IPS-NIHi7 (cell line): ENCODE data around the gene CST5.
"Not testable (repeated sequence)": the region's sequence is repeated elsewhere in the genome, so short reads cannot be mapped to it uniquely, and the experiment has no call there.

Experiments used
- DNase-seq: peaks from one replicate; pipeline ENCODE4 v3.0.0; 2012; ENCODE audit warnings: mixed read lengths; ENCODE audit errors: extremely low spot score

Gene CST5

GRCh38 chr20:23889775-23890187 lies 10.2 kb upstream of the CST5 start:
- DNase-seq: peak; percentile 70

GRCh38 chr20:23887856-23888255 lies 8.3 kb upstream of the CST5 start:
- DNase-seq: no peak

- DNase-seq: no peak
Measured at GRCh38 chr20:23884771-23885162, 5.2 kb upstream of the CST5 start.

DNA sequence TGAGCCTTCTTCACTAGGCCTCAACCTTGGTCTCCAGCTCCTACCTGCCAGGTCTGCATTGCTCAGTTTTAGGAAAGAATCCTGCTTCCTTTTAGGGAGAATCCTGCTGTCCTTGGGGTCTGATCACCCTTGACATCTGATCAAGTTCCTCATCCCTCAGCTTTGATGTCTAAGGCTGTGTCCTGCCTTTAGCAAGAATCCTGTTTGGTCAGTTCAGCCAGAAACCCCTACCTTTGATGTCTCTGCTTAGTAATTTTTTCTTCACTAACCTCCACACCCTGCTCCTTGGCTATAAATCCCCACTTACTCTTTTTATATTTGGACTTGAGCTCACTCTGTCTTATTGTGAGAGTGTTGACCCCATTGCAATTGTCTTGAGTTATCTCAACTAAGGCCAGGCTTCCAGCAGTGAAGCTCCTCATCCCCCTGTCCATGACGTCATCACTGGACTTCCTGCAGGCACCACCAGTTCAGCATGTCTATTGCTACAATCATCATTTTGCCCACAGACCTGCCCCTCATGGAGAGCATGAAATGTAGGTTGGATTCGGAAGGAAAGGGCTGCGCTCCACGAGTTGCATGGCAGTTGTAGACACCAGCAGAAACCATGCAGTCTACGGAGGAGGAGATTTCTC lies 4.7 kb upstream of the CST5 start:
- no peak for DNase-seq

DNA sequence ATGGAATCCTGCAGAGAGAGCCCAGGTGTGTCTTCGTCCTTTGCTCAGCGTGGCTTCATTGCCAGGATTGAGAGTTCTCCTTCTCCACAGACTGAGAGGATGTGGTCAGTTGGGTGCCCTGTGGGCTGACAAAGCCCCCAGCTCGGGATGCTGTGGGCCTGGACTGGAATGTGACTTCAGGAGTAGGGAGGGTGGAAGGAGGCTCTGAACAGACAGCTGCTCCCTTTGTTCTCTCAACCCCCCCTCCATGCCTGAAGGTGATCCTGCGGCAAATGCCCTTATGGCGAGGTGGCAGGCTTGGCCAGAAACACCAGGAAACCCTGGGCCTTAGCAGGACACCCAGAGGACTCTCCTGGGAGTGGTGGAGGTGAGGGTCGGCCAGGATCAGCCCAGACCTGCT lies 1.8 kb upstream of the CST5 start:
- DNase-seq: no peak

- no peak for DNase-seq
Measured at GRCh38 chr20:23880417-23880816, 869 bp upstream of the CST5 start.

DNA sequence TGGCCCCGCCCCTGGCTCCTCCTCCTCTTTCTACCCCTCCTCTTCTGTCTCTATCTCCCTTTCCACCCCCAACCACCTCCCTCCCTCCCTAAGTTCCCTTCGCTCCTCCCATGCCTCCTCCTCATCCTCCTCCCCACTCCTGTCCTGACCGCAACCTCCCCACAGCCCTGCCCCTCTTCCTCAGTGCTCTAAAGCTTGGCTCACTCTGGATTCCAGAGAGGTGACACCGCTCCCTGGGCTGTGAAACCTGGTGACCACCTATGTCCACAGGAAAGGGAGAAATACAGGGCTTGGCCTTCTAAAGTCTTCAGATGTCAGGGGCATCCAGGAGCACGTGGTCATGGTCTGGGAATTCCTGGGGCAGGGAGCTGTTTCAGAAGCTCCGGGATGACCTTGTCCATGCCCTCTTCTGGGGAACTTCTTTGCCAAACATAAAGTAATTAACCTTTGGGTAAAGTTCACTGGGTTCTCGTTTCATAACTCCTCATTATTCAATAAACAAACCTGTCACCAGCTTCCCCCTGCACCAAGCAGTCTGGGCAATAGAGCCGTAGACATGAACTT lies 345 bp upstream of the CST5 start:
- no peak for DNase-seq

GRCh38 chr20:23878787-23879186 lies 761 bp downstream of the CST5 start:
- DNase-seq: no peak

DNA sequence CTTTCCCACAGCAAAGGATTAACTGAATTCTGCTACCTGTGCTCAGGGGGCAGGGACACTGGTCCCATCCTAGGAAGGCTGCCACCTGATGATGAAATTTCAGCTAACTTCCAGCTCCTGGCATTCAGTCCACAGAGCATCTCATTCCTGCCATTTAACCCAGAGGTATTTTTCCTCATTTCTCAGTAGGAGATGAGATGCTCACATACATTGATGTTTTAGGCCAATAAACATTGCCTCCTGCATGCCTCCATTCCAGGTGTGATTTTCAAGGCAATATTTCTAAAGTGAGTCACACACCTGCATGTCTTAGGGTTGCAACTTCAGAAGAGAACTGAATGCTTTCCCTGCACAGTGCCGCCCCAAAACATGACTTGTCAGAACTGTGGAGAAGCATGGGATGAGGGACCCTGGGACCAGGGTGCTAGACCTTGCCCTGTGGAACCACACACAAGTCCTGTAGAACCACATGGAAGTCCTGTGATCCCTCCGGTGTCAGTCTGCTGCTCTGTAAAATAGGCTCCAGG lies 1.5 kb downstream of the CST5 start:
- not testable (repeated sequence) for DNase-seq

DNA sequence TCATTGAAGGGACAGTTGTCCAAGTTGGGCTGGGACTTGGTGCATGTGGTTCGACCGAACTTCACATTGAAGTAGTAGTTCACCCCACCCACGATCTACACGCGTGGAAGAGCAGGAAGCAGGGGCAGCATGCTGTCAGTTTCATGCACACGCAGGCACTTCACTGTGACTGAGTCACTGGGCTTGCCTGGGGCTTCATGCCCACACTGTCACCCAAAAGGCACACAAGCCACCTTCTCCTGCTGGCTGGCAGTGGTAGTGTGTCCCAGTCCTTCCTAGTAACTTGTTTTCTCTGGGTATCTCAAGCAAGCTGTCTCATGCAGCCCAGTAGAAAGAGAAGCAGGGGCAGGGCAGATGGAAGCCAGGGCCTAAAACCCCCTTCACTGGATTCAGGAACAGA lies 2.0 kb downstream of the CST5 start:
- no peak for DNase-seq

GRCh38 chr20:23875606-23876237 lies 3.8 kb downstream of the CST5 start:
- DNase-seq: no peak

- no peak for DNase-seq
Measured at GRCh38 chr20:23874747-23875146, 4.8 kb downstream of the CST5 start.

- no peak for DNase-seq
Measured at GRCh38 chr20:23873370-23874015, 6.1 kb downstream of the CST5 start.

DNA sequence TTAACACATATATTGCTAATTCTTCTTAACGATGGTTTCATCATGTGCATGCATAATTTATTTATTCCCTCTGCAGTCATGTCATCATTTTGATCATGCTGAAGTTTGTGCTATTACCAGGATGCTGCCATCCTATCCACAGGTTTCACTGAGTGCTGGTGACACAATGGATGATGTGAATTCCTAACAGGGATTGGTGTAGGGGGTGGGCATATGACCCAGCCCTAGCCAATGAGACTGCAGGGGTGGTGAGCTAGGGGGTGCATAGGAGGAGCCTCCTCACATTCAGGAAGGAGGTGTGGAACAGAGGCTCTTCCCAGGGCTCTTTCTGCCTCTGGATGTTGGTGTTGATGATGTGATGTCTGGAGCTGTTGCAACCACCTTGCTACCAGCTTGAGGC lies 7.5 kb downstream of the CST5 start:
- DNase-seq: no peak

GRCh38 chr20:23870461-23870860 lies 9.1 kb downstream of the CST5 start:
- no peak for DNase-seq

GRCh38 chr20:23869520-23869919 lies 10.0 kb downstream of the CST5 start:
- DNase-seq: no peak

GRCh38 chr20:23868321-23868720 lies 11.2 kb downstream of the CST5 start:
- no peak for DNase-seq

- peak; percentile 33 for DNase-seq
Measured at GRCh38 chr20:23867152-23867776, 12.3 kb downstream of the CST5 start.

DNA sequence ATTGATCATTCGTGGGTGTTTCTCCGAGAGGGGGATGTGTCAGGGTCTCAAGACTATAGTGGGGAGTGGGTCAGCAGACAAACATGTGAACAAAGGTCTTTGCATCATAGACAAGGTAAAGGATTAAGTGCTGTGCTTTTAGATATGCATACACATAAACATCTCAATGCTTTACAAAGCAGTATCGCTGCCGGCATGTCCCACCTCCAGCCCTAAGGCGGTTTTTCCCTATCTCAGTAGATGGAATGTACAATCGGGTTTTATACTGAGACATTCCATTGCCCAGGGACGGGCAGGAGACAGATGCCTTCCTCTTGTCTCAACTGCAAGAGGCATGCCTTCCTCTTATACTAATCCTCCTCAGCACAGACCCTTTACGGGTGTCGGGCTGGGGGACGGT lies 18.8 kb downstream of the CST5 start:
- DNase-seq: not testable (repeated sequence)

- no peak for DNase-seq
Measured at GRCh38 chr20:23857962-23858595, 21.5 kb downstream of the CST5 start.

DNA sequence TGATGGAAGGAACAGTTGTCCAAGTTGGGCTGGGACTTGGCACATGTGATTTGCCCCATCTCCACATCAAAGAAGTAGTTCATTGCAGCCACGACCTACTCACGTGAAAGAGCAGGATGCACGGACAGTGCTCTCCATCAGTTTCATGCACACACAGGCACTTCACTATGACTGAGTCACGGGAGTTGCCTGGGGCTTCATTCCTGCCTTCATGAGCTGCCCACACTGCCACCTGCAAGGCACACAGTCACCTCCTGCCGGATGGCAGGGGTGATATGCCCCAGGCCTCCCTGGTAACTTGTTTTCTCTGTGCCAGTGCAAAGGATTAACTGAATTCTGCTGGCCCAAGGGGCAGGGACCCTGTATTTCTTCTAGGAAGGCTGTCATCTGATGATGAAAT lies 22.8 kb downstream of the CST5 start:
- DNase-seq: no peak

- no peak for DNase-seq
Measured at GRCh38 chr20:23856226-23856625, 23.3 kb downstream of the CST5 start.
